HepG2 (cell line): ENCODE measurements around the gene CLIC5. TPM values are rescaled to one million over a fixed set of nuclear protein-coding genes. Genes with fewer than 3 reads are reported as not detected.

ENCODE experiments used
- ATAC-seq: fragments of 200-7000 bp; cut with Tn5 transposase; 3 replicates; pipeline ENCODE4 v1.9.1; 2020; ENCODE audit warnings: mild to moderate bottlenecking, moderate library complexity
- BruUV-seq: library from RNA; stranded (reverse); fragments of 400-500 nt; replicated peaks from 2 replicates; lab custom pipeline; 2021; lab: Mats Ljungman, UMichigan
- CTCF ChIA-PET: fragments of 300-600 bp; formaldehyde crosslinking; extraction: SDS; loops from one replicate; lab custom pipeline; 2021; ENCODE audit warnings: low total read pairs, inconsistent platforms, low intra/inter-chr PET ratio; lab: Yijun Ruan, JAX
- POLR2A ChIA-PET: fragments of 350-600 bp; sonication (Branson Sonifier 250); formaldehyde crosslinking; loops from one replicate; lab custom pipeline; 2020; ENCODE audit warnings: antibody characterized with exemption, inconsistent platforms; lab: Yijun Ruan, JAX
- DNase-seq: peaks from one replicate; pipeline ENCODE4 v3.0.0-alpha.2; 2015; ENCODE audit warnings: low spot score
- FAIRE-seq: peaks from 3 replicates; lab custom pipeline; 2011; peaks lifted over from hg19 to GRCh38; lab: Jason Lieb, UNC
- H2AFZ ChIP-seq: one replicate; pipeline ENCODE4 v1.6.1; 2011; ENCODE audit warnings: low read length, inconsistent platforms
- H3K27ac ChIP-seq: fragments of 300-600 bp; 3 replicates; pipeline ENCODE4 v1.8.0; 2011; ENCODE audit warnings: mixed run types, mild to moderate bottlenecking, mixed read lengths, low read length, inconsistent platforms; ENCODE audit not compliant: insufficient read depth; ENCODE audit errors: extremely low read length
- H3K27me3 ChIP-seq, 2 experiments: fragments of 200-600 bp in 1 of 2; 2 replicates in 1 of 2; 3 replicates in 1 of 2; pipeline versions ENCODE4 v1.6.0 to v1.8.0; 2011; ENCODE audit warnings: low read length in 2 of 2, mild to moderate bottlenecking in 2 of 2, moderate library complexity in 2 of 2, inconsistent platforms in 1 of 2; ENCODE audit not compliant: insufficient read depth in 2 of 2, control insufficient read depth in 1 of 2
- H3K36me3 ChIP-seq, 2 experiments: fragments of 200-600 bp in 1 of 2; replicated peaks in 1 of 2; 2 replicates in 1 of 2; 3 replicates in 1 of 2; pipeline versions ENCODE4 v1.5.1 to v1.8.0; 2011; ENCODE audit warnings: low read length in 2 of 2, inconsistent platforms in 1 of 2; ENCODE audit not compliant: insufficient read depth in 2 of 2, control insufficient read depth in 1 of 2
- H3K4me1 ChIP-seq: 2 replicates; pipeline ENCODE4 v1.5.1; 2012; ENCODE audit warnings: low read length, inconsistent platforms; ENCODE audit not compliant: insufficient read depth
- H3K4me2 ChIP-seq: 2 replicates; pipeline ENCODE4 v1.6.0; 2011; ENCODE audit warnings: low read depth, low read length, inconsistent platforms
- H3K4me3 ChIP-seq, 3 experiments: fragments of 200-600 bp in 1 of 3; sonication (generic), shearing (Covaris generic) in 1 of 3; replicated peaks in 1 of 3; 2 replicates each; pipeline ENCODE4 v1.5.1; 2011 to 2016; ENCODE audit warnings: low read length in 3 of 3, inconsistent platforms in 2 of 3, low read depth in 2 of 3, mild to moderate bottlenecking in 2 of 3, control low read depth in 1 of 3, mixed read lengths in 1 of 3; ENCODE audit not compliant: insufficient read depth in 1 of 3
- H3K79me2 ChIP-seq: one replicate; pipeline ENCODE4 v1.6.1; 2011; ENCODE audit warnings: low read length, inconsistent platforms; ENCODE audit not compliant: insufficient read depth
- H3K9ac ChIP-seq: 2 replicates; pipeline ENCODE4 v1.6.0; 2011; ENCODE audit warnings: mild to moderate bottlenecking, low read depth, low read length, inconsistent platforms; ENCODE audit not compliant: insufficient read depth
- H3K9me3 ChIP-seq: 2 replicates; pipeline ENCODE4 v1.5.1; 2012; ENCODE audit warnings: mild to moderate bottlenecking, low read length
- H4K20me1 ChIP-seq: 2 replicates; pipeline ENCODE4 v1.6.0; 2011; ENCODE audit warnings: inconsistent platforms, mild to moderate bottlenecking, low read length, moderate library complexity; ENCODE audit not compliant: insufficient read depth
- CHCHD3 ChIP-seq: sonication (generic); formaldehyde crosslinking; IDR thresholded peaks from 2 replicates; pipeline ENCODE4 v1.8.0; 2022; ENCODE audit warnings: mild to moderate bottlenecking, missing genetic modification reagents, moderate library complexity
- CREM ChIP-seq, 2 experiments: sonication (generic) in 1 of 2; formaldehyde crosslinking in 1 of 2; IDR thresholded peaks; 2 replicates each; pipeline versions ENCODE4 v1.4.0 to v1.6.1; 2016 to 2020; ENCODE audit warnings: antibody characterized with exemption in 1 of 2, mild to moderate bottlenecking in 1 of 2, missing genetic modification reagents in 1 of 2
- DR1 ChIP-seq: sonication (generic); formaldehyde crosslinking; IDR thresholded peaks from 2 replicates; pipeline ENCODE4 v1.8.0; 2021; ENCODE audit warnings: mild to moderate bottlenecking, missing genetic modification reagents, inconsistent platforms
- IKZF4 ChIP-seq: sonication (generic); formaldehyde crosslinking; IDR thresholded peaks from 2 replicates; pipeline ENCODE4 v1.5.1; 2020; ENCODE audit warnings: borderline replicate concordance, mild to moderate bottlenecking, low read depth, missing genetic modification reagents; ENCODE audit errors: not compliant biosample characterization
- KDM6A ChIP-seq: IDR thresholded peaks from 2 replicates; pipeline ENCODE4 v1.6.1; 2016; ENCODE audit warnings: low read depth
- MIER3 ChIP-seq: IDR thresholded peaks from 2 replicates; pipeline ENCODE4 v1.6.1; 2016; ENCODE audit warnings: missing compliant biosample characterization, borderline replicate concordance
- MXI1 ChIP-seq: IDR thresholded peaks from 3 replicates; pipeline ENCODE4 v1.6.1; 2012; ENCODE audit warnings: low read depth, low read length, inconsistent platforms, borderline replicate concordance
- RFXANK ChIP-seq: IDR thresholded peaks from 2 replicates; pipeline ENCODE4 v1.6.1; 2016
- RFXAP ChIP-seq: sonication (generic); formaldehyde crosslinking; IDR thresholded peaks from 2 replicates; pipeline ENCODE4 v1.4.0; 2020; ENCODE audit warnings: missing genetic modification reagents, borderline replicate concordance
- SIX4 ChIP-seq: sonication (generic); formaldehyde crosslinking; IDR thresholded peaks from 2 replicates; pipeline ENCODE4 v1.4.0; 2020; ENCODE audit warnings: missing genetic modification reagents
- SP2 ChIP-seq: sonication (generic); formaldehyde crosslinking; IDR thresholded peaks from 2 replicates; pipeline ENCODE4 v1.5.1; 2020; ENCODE audit warnings: mild to moderate bottlenecking, missing genetic modification reagents
- TEAD3 ChIP-seq: optimal IDR thresholded peaks from 2 replicates; pipeline ENCODE3; 2016; ENCODE audit warnings: borderline replicate concordance
- ZBTB38 ChIP-seq: sonication (generic); formaldehyde crosslinking; IDR thresholded peaks from 2 replicates; pipeline ENCODE4 v1.5.1; 2020; ENCODE audit warnings: mild to moderate bottlenecking, missing genetic modification reagents
- ZBTB7A ChIP-seq: sonication (generic); formaldehyde crosslinking; IDR thresholded peaks from 2 replicates; pipeline ENCODE4 v1.8.0; 2022; ENCODE audit warnings: mild to moderate bottlenecking, missing genetic modification reagents
- ZFP36L1 ChIP-seq: sonication (generic); formaldehyde crosslinking; IDR thresholded peaks from 2 replicates; pipeline ENCODE4 v1.8.0; 2022; ENCODE audit warnings: mild to moderate bottlenecking, missing genetic modification reagents, moderate library complexity
- ZFP36L2 ChIP-seq: sonication (generic); formaldehyde crosslinking; IDR thresholded peaks from 2 replicates; pipeline ENCODE4 v1.4.0; 2020; ENCODE audit warnings: missing genetic modification reagents
- ZNF12 ChIP-seq: sonication (generic); formaldehyde crosslinking; IDR thresholded peaks from 2 replicates; pipeline ENCODE4 v1.5.0; 2020; ENCODE audit warnings: missing genetic modification reagents
- ZNF660 ChIP-seq: sonication (generic); formaldehyde crosslinking; IDR thresholded peaks from 2 replicates; pipeline ENCODE4 v1.5.1; 2020; ENCODE audit warnings: mild to moderate bottlenecking, low read depth, missing genetic modification reagents, borderline replicate concordance
- ZNF776 ChIP-seq: sonication (generic); formaldehyde crosslinking; IDR thresholded peaks from 2 replicates; pipeline ENCODE4 v1.4.0; 2020; ENCODE audit warnings: mild to moderate bottlenecking, missing genetic modification reagents
- ZNF777 ChIP-seq: sonication (generic); formaldehyde crosslinking; IDR thresholded peaks from 2 replicates; pipeline ENCODE4 v1.4.0; 2020; ENCODE audit warnings: missing genetic modification reagents
- WGBS: methylation state at CpG from one replicate; pipeline ENCODE4 v1.1.6; 2017; ENCODE audit warnings: low lambda C conversion rate; 5-methylcytosine and 5-hydroxymethylcytosine counted together
- in situ Hi-C: cut with HindIII; loops from 2 replicates; pipeline ENCODE4 v1.10.0; 2017; ENCODE audit warnings: low pct_unique_long_range_greater_than_20kb; ENCODE audit not compliant: extremely low pct_ligation_motif_present
- intact Hi-C: fragments of 100-400 bp; cut with micrococcal nuclease; formaldehyde crosslinking; loops from one replicate; pipeline ENCODE4 v1.10.0; 2022; ENCODE audit not compliant: unreplicated experiment
- polyA plus RNA-seq, 8 experiments: library from polyadenylated mRNA; depleted of rRNA in 3 of 8; stranded (reverse) in 7 of 8; unstranded in 1 of 8; fragments of >200 nt; fragmentation: Illumina TruSeq in 4 of 8; extraction: Trizol in 4 of 8; gene quantifications; 2 replicates each; pipeline versions ENCODE4 v1.2.1 to v1.2.3, GENCODE V29; 2011 to 2016; ENCODE audit warnings: low read depth in 4 of 8, missing spikeins in 1 of 8, mixed read lengths in 1 of 8; ENCODE audit not compliant: insufficient read depth in 1 of 8
- total RNA-seq, 5 experiments: library from RNA; depleted of rRNA; stranded (reverse); fragments of >200 nt; fragmentation: Illumina TruSeq; extraction: Trizol; gene quantifications; 2 replicates each; pipeline ENCODE4 v1.2.3, GENCODE V29; 2016; ENCODE audit warnings: low read depth in 1 of 5
- TF ChIP-seq, protein P1 (sequence below): fragments of 450-650 bp; IDR thresholded peaks from 2 replicates; pipeline ENCODE4 v1.6.1; 2016

Gene CLIC5
- total and polyA plus RNA-seq, 2 of the 13 experiments (the other 11 are each of a cell fraction or from before 2014, with no cell fraction given): not detected

GRCh38 chr6:45972795-45973503, 42.7 kb downstream of the CLIC5 start:
- Histone ChIP-seq H3K79me2 (no peaks in the 10 kb centered on the region), H2AFZ (no peak overlapping the region), H3K36me3 (no peaks in the 10 kb centered on the region), H3K4me1 (no peaks in the 10 kb centered on the region), H3K9me3 (peaks cover 8% of the 10 kb centered on the region; the same call in 1 of the 2 replicates), H3K27ac (no peak overlapping the region), H4K20me1 (no peaks in the 10 kb centered on the region), H3K27me3 (no peaks in the 10 kb centered on the region), H3K4me3 (no peak overlapping the region), H3K9ac (no peak overlapping the region), H3K4me2 (no peak overlapping the region)
- intact Hi-C loops: no loop called here
- TF ChIP-seq, protein P1, sequence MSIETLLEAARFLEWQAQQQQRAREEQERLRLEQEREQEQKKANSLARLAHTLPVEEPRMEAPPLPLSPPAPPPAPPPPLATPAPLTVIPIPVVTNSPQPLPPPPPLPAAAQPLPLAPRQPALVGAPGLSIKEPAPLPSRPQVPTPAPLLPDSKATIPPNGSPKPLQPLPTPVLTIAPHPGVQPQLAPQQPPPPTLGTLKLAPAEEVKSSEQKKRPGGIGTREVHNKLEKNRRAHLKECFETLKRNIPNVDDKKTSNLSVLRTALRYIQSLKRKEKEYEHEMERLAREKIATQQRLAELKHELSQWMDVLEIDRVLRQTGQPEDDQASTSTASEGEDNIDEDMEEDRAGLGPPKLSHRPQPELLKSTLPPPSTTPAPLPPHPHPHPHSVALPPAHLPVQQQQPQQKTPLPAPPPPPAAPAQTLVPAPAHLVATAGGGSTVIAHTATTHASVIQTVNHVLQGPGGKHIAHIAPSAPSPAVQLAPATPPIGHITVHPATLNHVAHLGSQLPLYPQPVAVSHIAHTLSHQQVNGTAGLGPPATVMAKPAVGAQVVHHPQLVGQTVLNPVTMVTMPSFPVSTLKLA: no peak
- TF ChIP-seq ZNF777 (CRISPR knock-in tag): no peak
- no peak for TF ChIP-seq RFXAP
- no peak for TF ChIP-seq SP2 (CRISPR knock-in tag)
- FAIRE-seq: no peak
- BruUV-seq: no TSS peak
- in situ Hi-C loops: no loop called here
- ChIA-PET POLR2A (no interaction called here), CTCF (no interaction called here)
- ATAC-seq: no peak
- 5% methylated on average over 4 of the region's 4 CpGs for WGBS
- DNase-seq: no peak

DNA sequence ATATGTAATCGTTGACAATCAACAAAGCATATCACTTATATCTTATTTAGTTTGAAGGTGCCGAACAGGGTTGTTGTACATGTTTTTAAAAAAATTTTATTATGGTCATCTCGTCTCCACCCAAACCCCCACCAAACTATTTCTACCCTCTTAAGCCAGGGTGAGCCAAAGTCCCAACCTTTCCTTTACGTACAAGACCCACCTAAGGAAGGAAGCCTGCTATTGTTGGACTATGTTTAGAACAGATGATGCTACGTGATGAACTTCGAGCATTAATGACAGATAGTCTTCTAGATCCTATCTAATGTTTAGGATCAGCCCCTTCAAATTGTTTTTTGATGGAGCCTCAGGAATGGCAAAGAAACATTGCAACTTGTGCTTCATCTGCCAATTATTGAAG, 44.4 kb downstream of the CLIC5 start:
- Histone ChIP-seq H3K27me3 (no peaks in the 10 kb centered on the region), H3K9ac (no peak overlapping the region), H3K36me3 (no peaks in the 10 kb centered on the region), H3K4me3 (no peak overlapping the region), H3K79me2 (no peaks in the 10 kb centered on the region), H2AFZ (no peak overlapping the region), H3K27ac (no peak overlapping the region), H3K4me2 (no peak overlapping the region), H4K20me1 (no peaks in the 10 kb centered on the region), H3K9me3 (peaks cover 8% of the 10 kb centered on the region; the same call in 1 of the 2 replicates), H3K4me1 (no peaks in the 10 kb centered on the region)
- intact Hi-C loops (no loop called here), in situ Hi-C loops (no loop called here)
- ATAC-seq (no peak), DNase-seq (no peak), FAIRE-seq (no peak)
- CTCF ChIA-PET: no interaction called here
- WGBS: 3% methylated on average over 6 of the region's 6 CpGs
- BruUV-seq: no TSS peak
- POLR2A ChIA-PET: no interaction called here
- TF ChIP-seq TEAD3 (CRISPR knock-in tag) (no peak), ZNF660 (CRISPR knock-in tag) (no peak), ZFP36L2 (no peak), ZBTB38 (no peak), ZFP36L1 (no peak), ZBTB7A (CRISPR knock-in tag) (no peak), RFXANK (CRISPR knock-in tag) (no peak), CHCHD3 (CRISPR knock-in tag) (no peak), ZNF12 (CRISPR knock-in tag) (no peak), MXI1 (no peak), ZNF776 (CRISPR knock-in tag) (no peak), MIER3 (CRISPR knock-in tag) (no peak), IKZF4 (CRISPR knock-in tag) (no peak), CREM (IDR thresholded peaks at IDR 0.05) (no peak), CREM (CRISPR knock-in tag; IDR thresholded peaks at IDR 0.05) (no peak), DR1 (no peak), KDM6A (no peak), SIX4 (no peak)
